Keratinocyte (primary cell): Measurements from ENCODE around the gene NCOR1. TPM values are rescaled to one million over a fixed set of nuclear protein-coding genes. Genes with fewer than 3 reads are reported as not detected.
A peak's percentile ranks its signal among the peaks of the same experiment; 100 is the strongest.

ENCODE experiments used
- DNase-seq: peaks from one replicate; pipeline ENCODE4 v3.0.0-alpha.2; 2011; ENCODE audit warnings: low read depth, missing footprints, low spot score
- FAIRE-seq: peaks from 2 replicates; lab custom pipeline; 2011; peaks lifted over from hg19 to GRCh38; lab: Jason Lieb, UNC
- H2AFZ ChIP-seq: 2 replicates; pipeline ENCODE4 v1.6.0; 2012; ENCODE audit warnings: low read length, control low read depth, inconsistent platforms; ENCODE audit not compliant: control insufficient read depth
- H3K27ac ChIP-seq: 2 replicates; pipeline ENCODE4 v1.5.1; 2011; ENCODE audit warnings: low read length; ENCODE audit not compliant: control insufficient read depth, insufficient read depth
- H3K27me3 ChIP-seq: 3 replicates; pipeline ENCODE4 v1.6.0; 2011; ENCODE audit warnings: low read length; ENCODE audit not compliant: control insufficient read depth, insufficient read depth; ENCODE audit errors: extremely low read depth
- H3K36me3 ChIP-seq, 2 experiments: 2 replicates in 1 of 2; 3 replicates in 1 of 2; pipeline ENCODE4 v1.5.1; 2011; ENCODE audit warnings: low read length in 2 of 2, mild to moderate bottlenecking in 1 of 2; ENCODE audit not compliant: control insufficient read depth in 2 of 2, insufficient read depth in 2 of 2; ENCODE audit errors: extremely low read depth in 1 of 2
- H3K4me1 ChIP-seq: 3 replicates; pipeline ENCODE4 v1.5.1; 2011; ENCODE audit warnings: low read length; ENCODE audit not compliant: control insufficient read depth, insufficient read depth; ENCODE audit errors: extremely low read depth
- H3K4me2 ChIP-seq: 3 replicates; pipeline ENCODE4 v1.6.0; 2011; ENCODE audit warnings: low read depth, low read length; ENCODE audit not compliant: control insufficient read depth, insufficient read depth; ENCODE audit errors: extremely low read depth
- H3K4me3 ChIP-seq, 3 experiments: fragments of 200-600 bp in 1 of 3; sonication (generic) in 1 of 3; 2 replicates in 2 of 3; 3 replicates in 1 of 3; pipeline ENCODE4 v1.5.1; 2011 to 2016; ENCODE audit warnings: low read length in 3 of 3, mild to moderate bottlenecking in 3 of 3, control low read depth in 2 of 3, inconsistent platforms in 1 of 3, low read depth in 1 of 3, mixed read lengths in 1 of 3, mixed run types in 1 of 3, moderate library complexity in 1 of 3; ENCODE audit not compliant: control insufficient read depth in 2 of 3, insufficient read depth in 2 of 3; ENCODE audit errors: extremely low read depth in 1 of 3
- H3K79me2 ChIP-seq: 2 replicates; pipeline ENCODE4 v1.6.0; 2012; ENCODE audit warnings: low read length; ENCODE audit not compliant: control insufficient read depth, insufficient read depth
- H3K9ac ChIP-seq: 3 replicates; pipeline ENCODE4 v1.6.0; 2011; ENCODE audit warnings: low read length; ENCODE audit not compliant: control insufficient read depth, insufficient read depth; ENCODE audit errors: extremely low read depth
- H3K9me1 ChIP-seq: 3 replicates; pipeline ENCODE4 v1.6.0; 2011; ENCODE audit warnings: low read length; ENCODE audit not compliant: control insufficient read depth, insufficient read depth; ENCODE audit errors: extremely low read depth
- H3K9me3 ChIP-seq: 2 replicates; pipeline ENCODE4 v1.5.1; 2012; ENCODE audit warnings: low read depth, low read length; ENCODE audit not compliant: control insufficient read depth
- H4K20me1 ChIP-seq: 3 replicates; pipeline ENCODE4 v1.6.0; 2011; ENCODE audit warnings: low read length; ENCODE audit not compliant: control insufficient read depth, insufficient read depth; ENCODE audit errors: extremely low read depth
- EZH2 ChIP-seq: IDR thresholded peaks from one replicate; pipeline ENCODE4 v1.6.1; 2012; ENCODE audit warnings: inconsistent platforms, mild to moderate bottlenecking, low read length, moderate library complexity
- dilution Hi-C: fragments of 300-500 bp; cut with MboI; formaldehyde crosslinking; loops from one replicate; pipeline ENCODE4 v1.7.0; 2020; ENCODE audit warnings: low sequenced_read_pairs; ENCODE audit not compliant: extremely low pct_ligation_motif_present
- polyA plus RNA-seq, 5 experiments: library from polyadenylated mRNA; depleted of rRNA in 3 of 5; stranded (reverse) in 3 of 5; stranded (forward) in 1 of 5; unstranded in 1 of 5; fragments of >200 nt; gene quantifications; 1 replicate in 1 of 5; 2 replicates in 3 of 5; 3 replicates in 1 of 5; pipeline versions ENCODE4 v1.2.1 to v1.2.3, GENCODE V29; 2011 to 2012; ENCODE audit warnings: missing spikeins in 2 of 5, low read depth in 1 of 5, low replicate concordance in 1 of 5
- TF ChIP-seq, protein P1 (sequence below), 3 experiments: IDR thresholded peaks in 1 of 3; conservative IDR thresholded peaks in 1 of 3; optimal IDR thresholded peaks in 1 of 3; 2 replicates in 2 of 3; 3 replicates in 1 of 3; pipeline versions ENCODE3 to v1.5.1; 2011; ENCODE audit warnings: low read length in 3 of 3, mild to moderate bottlenecking in 3 of 3, moderate library complexity in 2 of 3, control low read depth in 1 of 3, inconsistent platforms in 1 of 3; ENCODE audit not compliant: insufficient read depth in 2 of 3; ENCODE audit errors: extremely low read depth in 1 of 3

NCOR1 gene
- polyA plus RNA-seq, 1 donor (not counting 4 experiments of a cell fraction or from before 2014, with no cell fraction given), result 59.8 TPM

DNA sequence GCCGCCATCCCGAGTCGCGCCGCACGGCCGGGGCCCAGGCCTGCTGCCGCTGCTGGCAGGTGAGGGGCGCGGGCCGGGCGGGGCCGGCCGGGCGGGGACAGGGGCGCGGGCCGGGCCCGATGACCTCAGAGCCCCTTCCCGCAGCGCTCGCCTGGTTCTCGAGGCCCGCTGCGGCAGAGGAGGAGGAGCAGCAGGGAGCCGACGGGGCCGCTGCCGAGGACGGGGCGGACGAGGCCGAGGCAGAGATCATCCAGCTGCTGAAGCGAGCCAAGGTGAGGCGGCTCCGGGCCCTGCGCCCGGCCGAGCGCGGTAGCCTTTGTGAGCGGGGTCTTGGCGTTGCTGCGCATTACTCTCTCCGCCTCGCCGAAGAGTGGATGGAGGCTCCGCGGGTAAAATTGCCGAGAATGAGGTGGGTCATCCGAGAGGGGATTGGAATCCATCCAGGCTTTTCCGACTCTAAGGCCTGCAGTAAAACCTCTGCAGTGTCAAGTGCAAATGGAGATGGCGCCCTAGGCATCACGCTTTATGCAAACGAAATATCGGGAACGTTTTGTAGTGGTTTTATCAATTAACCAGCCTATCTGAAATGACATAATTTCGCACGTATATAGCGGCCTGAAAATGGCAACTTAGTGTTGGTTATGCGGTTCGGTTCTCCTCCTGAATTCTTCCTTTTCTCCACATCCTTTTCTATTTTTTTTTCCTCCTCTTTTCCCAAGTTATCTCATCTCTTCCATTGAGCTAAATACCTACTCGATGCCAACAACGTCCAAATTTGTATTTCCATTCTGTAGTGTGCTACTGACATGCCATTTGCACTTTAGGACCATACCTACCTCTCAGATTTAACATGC lies 215.1 kb downstream of the NCOR1 start:
- H3K9ac ChIP-seq, result peak overlapping the region; percentile 94
- H2AFZ ChIP-seq, result no peak overlapping the region
- H3K36me3 ChIP-seq, result peaks cover 20 to 36% of the 10 kb centered on the region in 2 experiments
- peak overlapping the region; percentile 93 for H3K27ac ChIP-seq
- no peaks in the 10 kb centered on the region for H3K9me3 ChIP-seq
- H3K27me3 ChIP-seq, result no peaks in the 10 kb centered on the region
- TF ChIP-seq, protein P1, sequence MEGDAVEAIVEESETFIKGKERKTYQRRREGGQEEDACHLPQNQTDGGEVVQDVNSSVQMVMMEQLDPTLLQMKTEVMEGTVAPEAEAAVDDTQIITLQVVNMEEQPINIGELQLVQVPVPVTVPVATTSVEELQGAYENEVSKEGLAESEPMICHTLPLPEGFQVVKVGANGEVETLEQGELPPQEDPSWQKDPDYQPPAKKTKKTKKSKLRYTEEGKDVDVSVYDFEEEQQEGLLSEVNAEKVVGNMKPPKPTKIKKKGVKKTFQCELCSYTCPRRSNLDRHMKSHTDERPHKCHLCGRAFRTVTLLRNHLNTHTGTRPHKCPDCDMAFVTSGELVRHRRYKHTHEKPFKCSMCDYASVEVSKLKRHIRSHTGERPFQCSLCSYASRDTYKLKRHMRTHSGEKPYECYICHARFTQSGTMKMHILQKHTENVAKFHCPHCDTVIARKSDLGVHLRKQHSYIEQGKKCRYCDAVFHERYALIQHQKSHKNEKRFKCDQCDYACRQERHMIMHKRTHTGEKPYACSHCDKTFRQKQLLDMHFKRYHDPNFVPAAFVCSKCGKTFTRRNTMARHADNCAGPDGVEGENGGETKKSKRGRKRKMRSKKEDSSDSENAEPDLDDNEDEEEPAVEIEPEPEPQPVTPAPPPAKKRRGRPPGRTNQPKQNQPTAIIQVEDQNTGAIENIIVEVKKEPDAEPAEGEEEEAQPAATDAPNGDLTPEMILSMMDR (optimal IDR thresholded peaks at IDR 0.05 in 1 of 3, IDR thresholded peaks at IDR 0.05 in 1 of 3, conservative IDR thresholded peaks at IDR 0.05 in 1 of 3; ENCODE audit: extremely low read depth in 1 of 3, insufficient read depth in 2 of 3, low read length in 3 of 3), result no peak
- TF ChIP-seq EZH2, result no peak
- peaks cover 13% of the 10 kb centered on the region for H3K4me1 ChIP-seq
- FAIRE-seq, result no peak
- peaks cover 46% of the 10 kb centered on the region for H3K79me2 ChIP-seq
- no peak for DNase-seq
- peak overlapping the region; percentile 87 to 96 (median 90) for H3K4me3 ChIP-seq
- peak overlapping the region; percentile 93 for H3K4me2 ChIP-seq
- dilution Hi-C loops, result no loop called here
- H4K20me1 ChIP-seq, result peaks cover 9% of the 10 kb centered on the region
- H3K9me1 ChIP-seq, result no peaks in the 10 kb centered on the region

- H3K79me2 ChIP-seq, result peaks cover 50% of the 10 kb centered on the region
- no peak for FAIRE-seq
These were observed 216.0 kb downstream of the NCOR1 start, which contains the start of the genes TTC19 and ZSWIM7 for GRCh38 chr17:15999141-15999973. TTC19 (plus strand) TSS chr17:15999824; CDS start chr17:15999849, 25 bp downstream. ZSWIM7 (minus strand) TSS chr17:15999704; CDS start chr17:15999594, 110 bp downstream.

More at GRCh38 chr17:15999141-15999973, 216.0 kb downstream of the NCOR1 start, which contains the start of the genes TTC19 and ZSWIM7:
- Histone ChIP-seq H3K9me3 (no peaks in the 10 kb centered on the region), H3K4me2 (peak within 1 kb of the TSS; percentile 93), H4K20me1 (peaks cover 9% of the 10 kb centered on the region), H3K4me3 (peak within 1 kb of the TSS; percentile 87 to 96 (median 90)), H2AFZ (peak within 1 kb of the TSS; percentile 88), H3K4me1 (peaks cover 13% of the 10 kb centered on the region), H3K36me3 (peaks cover 17 to 29% of the 10 kb centered on the region in 2 experiments), H3K9ac (peak within 1 kb of the TSS; percentile 94), H3K27ac (peak within 1 kb of the TSS; percentile 93), H3K27me3 (no peaks in the 10 kb centered on the region), H3K9me1 (no peaks in the 10 kb centered on the region)
- TF ChIP-seq, protein P1 (optimal IDR thresholded peaks at IDR 0.05 in 1 of 3, IDR thresholded peaks at IDR 0.05 in 1 of 3, conservative IDR thresholded peaks at IDR 0.05 in 1 of 3; ENCODE audit: extremely low read depth in 1 of 3, insufficient read depth in 2 of 3, low read length in 3 of 3), result peak in 1 of 3 experiments; percentile 34
- no peak for TF ChIP-seq EZH2
- dilution Hi-C loops, result no loop called here
- peak; percentile 55 for DNase-seq
